ENCODE results near the gene AMOTL1. TPM values are rescaled to one million over a fixed set of nuclear protein-coding genes. Genes with fewer than 3 reads are reported as not detected.

AMOTL1 gene, protein sequence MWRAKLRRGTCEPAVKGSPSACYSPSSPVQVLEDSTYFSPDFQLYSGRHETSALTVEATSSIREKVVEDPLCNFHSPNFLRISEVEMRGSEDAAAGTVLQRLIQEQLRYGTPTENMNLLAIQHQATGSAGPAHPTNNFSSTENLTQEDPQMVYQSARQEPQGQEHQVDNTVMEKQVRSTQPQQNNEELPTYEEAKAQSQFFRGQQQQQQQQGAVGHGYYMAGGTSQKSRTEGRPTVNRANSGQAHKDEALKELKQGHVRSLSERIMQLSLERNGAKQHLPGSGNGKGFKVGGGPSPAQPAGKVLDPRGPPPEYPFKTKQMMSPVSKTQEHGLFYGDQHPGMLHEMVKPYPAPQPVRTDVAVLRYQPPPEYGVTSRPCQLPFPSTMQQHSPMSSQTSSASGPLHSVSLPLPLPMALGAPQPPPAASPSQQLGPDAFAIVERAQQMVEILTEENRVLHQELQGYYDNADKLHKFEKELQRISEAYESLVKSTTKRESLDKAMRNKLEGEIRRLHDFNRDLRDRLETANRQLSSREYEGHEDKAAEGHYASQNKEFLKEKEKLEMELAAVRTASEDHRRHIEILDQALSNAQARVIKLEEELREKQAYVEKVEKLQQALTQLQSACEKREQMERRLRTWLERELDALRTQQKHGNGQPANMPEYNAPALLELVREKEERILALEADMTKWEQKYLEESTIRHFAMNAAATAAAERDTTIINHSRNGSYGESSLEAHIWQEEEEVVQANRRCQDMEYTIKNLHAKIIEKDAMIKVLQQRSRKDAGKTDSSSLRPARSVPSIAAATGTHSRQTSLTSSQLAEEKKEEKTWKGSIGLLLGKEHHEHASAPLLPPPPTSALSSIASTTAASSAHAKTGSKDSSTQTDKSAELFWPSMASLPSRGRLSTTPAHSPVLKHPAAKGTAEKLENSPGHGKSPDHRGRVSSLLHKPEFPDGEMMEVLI
- total RNA-seq: 37.8 and 41.8 TPM in 2 replicates
- polyA plus RNA-seq: 11.3 and 12.5 TPM in 2 replicates
- 13.8 and 14.8 TPM in 2 replicates for polyA plus RNA-seq (2011; cell fraction: cytosol; rRNA removed)
- 19.8 and 22.7 TPM in 2 replicates for polyA plus RNA-seq (2011; cell fraction: nucleus; rRNA removed)
- polyA plus RNA-seq (2012): 24.6 and 26.3 TPM in 2 replicates
- 38.8 and 39.2 TPM in 2 replicates for polyA minus RNA-seq
- 10.3 TPM for polyA minus RNA-seq (2011; cell fraction: cytosol; rRNA and poly(A)+ RNA removed)
- polyA minus RNA-seq (2011; cell fraction: nucleus; rRNA and poly(A)+ RNA removed): 35.5 and 46.7 TPM in 2 replicates
- Bru-seq, nascent RNA: percentile 85 among the genes with signal in this experiment
- BruChase-seq, experiment 1, labeled RNA remaining after a 6-hour chase: percentile 84 among the genes with signal in this experiment
- BruChase-seq, experiment 2, labeled RNA remaining after a 2-hour chase: percentile 81 among the genes with signal in this experiment
- long read RNA-seq, full-length matches to known transcripts: 24 of 56 reads
- long read RNA-seq, partial matches to known transcripts: 12 of 56 reads
- long read RNA-seq, other reads (novel, unspliced or antisense): 20 of 56 reads

GRCh38 chr11:94767701-94768601 is at the start of gene AMOTL1:
AMOTL1 (plus strand) TSS chr11:94768356; CDS start chr11:94768512, 156 bp downstream.
- Histone ChIP-seq H3K9ac (replicated peaks; ENCODE audit: extremely low read depth, insufficient read depth, low read length) (peak within 1 kb of the TSS; percentile 84), H3K4me3 (replicated peaks in 1 of 3; ENCODE audit: insufficient read depth in 1 of 3, low read depth in 1 of 3, low read length in 3 of 3) (peak within 1 kb of the TSS; percentile 55 to 76 (median 73)), H3K36me3 (ENCODE audit: control insufficient read depth in 2 of 2, extremely low read depth in 1 of 2, insufficient read depth in 2 of 2, low read length in 2 of 2) (no peaks in the 10 kb centered on the region), H3K27me3 (ENCODE audit: control insufficient read depth in 2 of 2, insufficient read depth in 2 of 2, low read length in 2 of 2) (no peaks in the 10 kb centered on the region), H4K20me1 (replicated peaks; ENCODE audit: control insufficient read depth, extremely low read depth, insufficient read depth, low read length) (peaks cover 5% of the 10 kb centered on the region), H3K27ac (ENCODE audit: insufficient read depth, low read depth, low read length) (peak within 1 kb of the TSS; percentile 85), H3K4me1 (ENCODE audit: control insufficient read depth, extremely low read depth, insufficient read depth, low read length) (peaks cover 19% of the 10 kb centered on the region), H3K9me3 (replicated peaks; ENCODE audit: control insufficient read depth, insufficient read depth, low read length) (no peaks in the 10 kb centered on the region), H3K9me1 (replicated peaks; ENCODE audit: control insufficient read depth, extremely low read depth, insufficient read depth, low read length) (no peaks in the 10 kb centered on the region), H2AFZ (ENCODE audit: low read depth, low read length) (peak within 1 kb of the TSS; percentile 93), H3K79me2 (ENCODE audit: control insufficient read depth, insufficient read depth, low read length) (peaks cover 43% of the 10 kb centered on the region), H3K4me2 (ENCODE audit: insufficient read depth, low read length) (peak within 1 kb of the TSS; percentile 84)
- intact Hi-C loops (cut with micrococcal nuclease) (loop anchor here (1.0 to 10.0 kb wide), 8 partner anchors 26 to 223 kb away; partner anchors contain the start of genes CWC15, FUT4 and KDM4D), dilution Hi-C loops (cut with MboI; ENCODE audit: extremely low pct_ligation_motif_present, low sequenced_read_pairs) (no loop called here)
- FAIRE-seq: peak; percentile 70
- ChIA-PET POLR2A (interaction anchor here (1.5 kb wide), 1 partner anchor 27 kb away, joined by 5 read pairs; no protein-coding TSS in a partner anchor), CTCF (interaction anchor here (0.8 to 6.0 kb wide), 12 partner anchors 11 to 147 kb away, joined by 3 to 28 read pairs (median 5); no protein-coding TSS in a partner anchor)
- TF ChIP-seq POLR2AphosphoS5 (IDR thresholded peaks at IDR 0.05; ENCODE audit: insufficient read depth, low read depth, low read length): peak; percentile 85
- TF ChIP-seq POLR2A (IDR thresholded peaks at IDR 0.05; ENCODE audit: low read depth, low read length): peak; percentile 77
- TF ChIP-seq, protein P1, sequence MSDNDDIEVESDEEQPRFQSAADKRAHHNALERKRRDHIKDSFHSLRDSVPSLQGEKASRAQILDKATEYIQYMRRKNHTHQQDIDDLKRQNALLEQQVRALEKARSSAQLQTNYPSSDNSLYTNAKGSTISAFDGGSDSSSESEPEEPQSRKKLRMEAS (IDR thresholded peaks at IDR 0.05; ENCODE audit: insufficient read depth, insufficient read length): no peak
- peak; percentile 85 for DNase-seq (ENCODE audit: low read depth, low spot score)
- no TSS peak for BruUV-seq (replicated peaks)

Data from endothelial cell of umbilical vein (primary cell).